Panc1 (cell line): Measurements from ENCODE around the gene HOXD11.

Source experiments
- CTCF ChIP-seq: fragments of 450-650 bp; IDR thresholded peaks from 2 replicates; pipeline ENCODE4 v1.5.1; 2017; ENCODE audit warnings: mild to moderate bottlenecking
- TCF7L2 ChIP-seq: IDR thresholded peaks from 2 replicates; pipeline ENCODE4 v1.6.1; 2011; ENCODE audit warnings: mild to moderate bottlenecking, low read depth, low read length, inconsistent platforms

- TF ChIP-seq CTCF = no peak
- no peak for TF ChIP-seq TCF7L2
Measured at GRCh38 chr2:176074919-176075425, 32.1 kb upstream of the HOXD11 start.
